Left ventricle myocardium inferior (tissue), 1 donor: Measurements from ENCODE around the gene BACH2. TPM values are rescaled to one million over a fixed set of nuclear protein-coding genes. Genes with fewer than 3 reads are reported as not detected.

ENCODE experiments used
- DNase-seq: peaks from one replicate; pipeline ENCODE4 v3.0.0-alpha.2; 2020
- H3K27ac ChIP-seq: fragments of 200-600 bp; replicated peaks from 2 replicates; pipeline ENCODE4 v1.8.0; 2021
- H3K27me3 ChIP-seq: fragments of 200-600 bp; 2 replicates; pipeline ENCODE4 v1.8.0; 2021; ENCODE audit warnings: low read depth
- H3K36me3 ChIP-seq: fragments of 200-600 bp; 2 replicates; pipeline ENCODE4 v1.8.0; 2021
- H3K4me1 ChIP-seq: fragments of 200-600 bp; 2 replicates; pipeline ENCODE4 v1.8.0; 2021
- H3K4me3 ChIP-seq: fragments of 200-600 bp; 2 replicates; pipeline ENCODE4 v1.8.0; 2021; ENCODE audit warnings: mild to moderate bottlenecking, moderate library complexity
- H3K9me3 ChIP-seq: fragments of 200-600 bp; replicated peaks from 2 replicates; pipeline ENCODE4 v1.8.0; 2021
- intact Hi-C: fragments of 100-400 bp; cut with micrococcal nuclease; formaldehyde crosslinking; loops from one replicate; pipeline ENCODE4 v1.11.0; 2022
- total RNA-seq: library from RNA; stranded (reverse); fragmentation: NEBNext Ultra II Directional; extraction: Animal tissue kit (Norgen Biotek cat#: 25700); gene quantifications from one replicate; pipeline ENCODE4 v1.2.1, GENCODE V29; 2021
- TF ChIP-seq, protein P1 (sequence below): fragments of 200-600 bp; IDR thresholded peaks from 2 replicates; pipeline ENCODE4 v1.8.0; 2021; ENCODE audit warnings: antibody characterized with exemption, mild to moderate bottlenecking, borderline replicate concordance
- donor health status: DM: no; HTN: yes; CAD: no; lungs with severe emphysema.

Gene BACH2
- total RNA-seq, 1 donor from 2014 or later = 1.5 TPM

DNA sequence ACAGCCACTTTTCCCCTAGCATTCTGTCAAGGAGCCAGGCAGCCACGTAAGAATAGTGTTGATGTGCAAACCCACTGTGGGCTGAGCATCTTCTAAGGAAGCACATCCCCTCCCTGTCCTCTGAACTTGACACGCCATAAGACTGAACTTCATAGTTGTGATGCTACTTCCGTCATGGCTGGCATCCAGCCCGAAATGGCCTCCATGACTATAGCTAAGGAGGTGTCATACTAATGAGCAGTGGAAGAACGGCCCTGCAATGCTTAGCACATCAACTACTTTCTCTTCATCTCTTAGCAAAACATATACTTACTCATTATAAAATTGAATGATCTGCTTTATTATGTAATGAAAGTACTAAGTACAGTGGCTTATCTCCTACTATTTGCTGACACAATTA is 292.1 kb downstream of the BACH2 start:
- intact Hi-C loops = no loop called here
- Histone ChIP-seq H3K9me3 (no peaks in the 10 kb centered on the region), H3K27ac (no peak overlapping the region), H3K27me3 (no peaks in the 10 kb centered on the region), H3K36me3 (no peaks in the 10 kb centered on the region), H3K4me1 (peaks cover 27% of the 10 kb centered on the region), H3K4me3 (no peak overlapping the region)
- TF ChIP-seq, protein P1, sequence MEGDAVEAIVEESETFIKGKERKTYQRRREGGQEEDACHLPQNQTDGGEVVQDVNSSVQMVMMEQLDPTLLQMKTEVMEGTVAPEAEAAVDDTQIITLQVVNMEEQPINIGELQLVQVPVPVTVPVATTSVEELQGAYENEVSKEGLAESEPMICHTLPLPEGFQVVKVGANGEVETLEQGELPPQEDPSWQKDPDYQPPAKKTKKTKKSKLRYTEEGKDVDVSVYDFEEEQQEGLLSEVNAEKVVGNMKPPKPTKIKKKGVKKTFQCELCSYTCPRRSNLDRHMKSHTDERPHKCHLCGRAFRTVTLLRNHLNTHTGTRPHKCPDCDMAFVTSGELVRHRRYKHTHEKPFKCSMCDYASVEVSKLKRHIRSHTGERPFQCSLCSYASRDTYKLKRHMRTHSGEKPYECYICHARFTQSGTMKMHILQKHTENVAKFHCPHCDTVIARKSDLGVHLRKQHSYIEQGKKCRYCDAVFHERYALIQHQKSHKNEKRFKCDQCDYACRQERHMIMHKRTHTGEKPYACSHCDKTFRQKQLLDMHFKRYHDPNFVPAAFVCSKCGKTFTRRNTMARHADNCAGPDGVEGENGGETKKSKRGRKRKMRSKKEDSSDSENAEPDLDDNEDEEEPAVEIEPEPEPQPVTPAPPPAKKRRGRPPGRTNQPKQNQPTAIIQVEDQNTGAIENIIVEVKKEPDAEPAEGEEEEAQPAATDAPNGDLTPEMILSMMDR = no peak
- DNase-seq = no peak

- no peak for DNase-seq
- H3K27ac ChIP-seq = no peak overlapping the region
- H3K27me3 ChIP-seq = no peaks in the 10 kb centered on the region
- H3K4me3 ChIP-seq = no peak overlapping the region
- intact Hi-C loops = no loop called here
- no peaks in the 10 kb centered on the region for H3K36me3 ChIP-seq
- TF ChIP-seq, protein P1 = no peak
- H3K4me1 ChIP-seq = peaks cover 30% of the 10 kb centered on the region
- no peaks in the 10 kb centered on the region for H3K9me3 ChIP-seq
Observed at GRCh38 chr6:90003941-90004340, 292.7 kb downstream of the BACH2 start.

DNA sequence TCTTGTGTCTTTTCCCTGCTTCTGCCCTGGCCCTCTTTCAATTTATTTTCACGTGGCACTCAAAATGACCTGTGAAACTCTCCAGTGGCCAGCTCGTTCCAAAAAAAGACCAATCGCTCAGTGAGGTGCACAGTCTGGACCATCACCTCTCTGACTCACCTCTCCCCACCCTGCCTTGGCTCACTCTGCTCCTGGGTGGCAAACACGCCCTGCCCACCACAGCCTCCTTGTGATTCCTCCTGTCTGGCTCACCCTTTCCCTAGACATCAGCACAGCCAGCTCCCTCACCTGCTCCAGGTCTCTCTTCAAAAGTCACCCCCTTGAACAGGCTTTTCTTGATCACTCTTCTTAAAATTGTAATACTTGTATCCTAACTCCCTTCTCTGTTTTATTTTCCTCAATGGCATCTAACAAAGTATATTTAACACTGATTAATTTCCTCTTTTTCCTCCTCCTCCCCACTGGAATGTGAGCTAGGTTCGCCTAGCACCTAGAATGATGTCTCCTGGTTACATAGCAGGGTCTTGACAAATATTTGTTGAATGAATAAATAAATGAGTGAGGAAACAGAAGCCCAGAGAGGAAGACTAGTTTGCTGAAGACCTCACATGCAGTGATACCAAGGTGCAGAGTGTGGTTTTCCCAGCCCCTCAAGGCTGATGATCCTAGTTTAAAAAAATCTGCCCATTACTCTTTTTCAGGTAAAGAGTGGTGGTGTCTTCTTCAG is 293.4 kb downstream of the BACH2 start:
- no peak overlapping the region for H3K27ac ChIP-seq
- TF ChIP-seq, protein P1 = no peak
- no peak overlapping the region for H3K4me3 ChIP-seq
- no peaks in the 10 kb centered on the region for H3K27me3 ChIP-seq
- H3K9me3 ChIP-seq = no peaks in the 10 kb centered on the region
- peaks cover 34% of the 10 kb centered on the region for H3K4me1 ChIP-seq
- H3K36me3 ChIP-seq = no peaks in the 10 kb centered on the region
- no peak for DNase-seq
- intact Hi-C loops = no loop called here

DNA sequence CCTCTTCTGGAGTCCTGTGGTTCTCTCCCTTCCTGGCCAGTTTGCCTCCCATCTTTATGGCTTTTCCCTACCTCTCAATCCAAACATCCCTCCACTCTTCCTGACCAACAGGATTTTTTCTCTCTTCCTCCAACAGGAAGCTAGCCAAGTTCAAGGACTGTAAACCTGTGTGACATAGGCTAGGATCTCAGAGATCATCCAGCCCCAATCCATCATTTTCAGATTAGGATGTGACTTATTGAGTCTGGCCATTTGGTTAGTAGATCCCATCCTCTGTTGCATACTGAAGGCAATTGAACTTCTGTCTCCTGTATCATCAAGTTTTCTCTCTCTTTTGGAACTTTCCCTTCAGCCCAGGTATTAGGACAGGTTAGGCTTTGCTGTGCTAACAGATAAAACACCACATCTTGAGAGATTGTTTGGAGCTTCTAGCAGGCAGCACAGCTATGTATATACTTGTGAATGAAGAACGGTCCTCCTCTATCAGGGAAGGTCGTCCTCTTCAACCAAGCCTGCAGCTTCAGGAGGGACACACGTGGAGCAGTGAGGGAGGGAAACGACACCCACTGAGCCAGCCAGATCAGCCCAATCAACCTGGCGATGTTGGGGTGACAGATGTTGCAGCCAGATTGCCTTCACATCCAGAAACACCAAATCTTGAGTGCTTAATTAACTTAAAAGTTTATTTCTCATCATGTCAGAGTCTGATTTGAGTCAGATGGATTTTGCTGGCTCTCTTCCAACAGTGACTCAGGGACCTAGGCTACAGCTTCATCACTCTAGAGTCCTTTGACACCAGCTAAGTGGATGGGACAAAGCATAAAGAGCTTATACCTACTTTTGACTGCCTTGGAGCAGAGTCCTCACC is 295.5 kb downstream of the BACH2 start:
- DNase-seq = no peak
- intact Hi-C loops = no loop called here
- Histone ChIP-seq H3K27ac (no peak overlapping the region), H3K4me1 (peaks cover 42% of the 10 kb centered on the region), H3K27me3 (no peaks in the 10 kb centered on the region), H3K4me3 (no peak overlapping the region), H3K36me3 (no peaks in the 10 kb centered on the region), H3K9me3 (no peaks in the 10 kb centered on the region)
- TF ChIP-seq, protein P1 = no peak

DNA sequence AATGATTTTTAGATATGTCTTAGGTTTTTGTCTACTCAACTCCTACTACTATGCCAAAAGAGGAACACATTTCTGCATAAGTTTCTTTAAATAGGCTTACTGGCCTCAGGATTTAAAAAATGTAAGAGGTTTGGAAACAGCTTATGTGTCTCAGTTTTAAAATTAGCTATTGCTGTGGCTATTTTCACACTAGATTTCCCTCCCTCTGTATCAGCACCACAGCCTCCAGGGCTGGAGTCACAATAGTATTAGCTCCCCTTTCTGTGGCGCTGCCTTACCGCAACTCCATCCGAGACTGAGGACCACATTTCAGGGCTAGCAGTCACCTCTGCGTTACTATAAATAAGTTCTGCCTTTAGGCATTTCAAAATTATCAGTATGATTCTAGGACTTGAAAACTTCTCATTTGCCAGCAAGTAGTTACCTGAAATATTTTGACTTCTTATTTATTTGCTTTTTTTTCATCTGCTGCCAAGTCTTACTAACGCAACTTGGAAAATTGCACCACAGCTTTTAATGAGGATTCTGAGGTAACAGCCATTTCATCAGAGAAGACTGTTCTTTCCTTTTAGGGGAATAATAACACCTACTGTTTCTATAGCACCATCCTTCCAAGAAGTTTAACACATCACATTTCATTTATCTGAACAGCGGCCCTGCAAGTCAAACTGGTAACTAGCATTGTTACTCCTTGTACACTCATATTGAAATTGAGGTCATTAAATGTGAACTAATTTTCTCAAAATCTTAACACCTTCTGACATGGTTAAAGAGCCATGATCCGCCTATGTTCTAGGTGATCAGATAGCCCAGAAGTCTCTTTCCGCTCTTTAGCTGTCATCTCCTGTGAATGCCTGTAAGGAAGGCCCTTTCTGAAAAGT is 296.5 kb downstream of the BACH2 start:
- Histone ChIP-seq H3K27ac (no peak overlapping the region), H3K4me1 (peaks cover 42% of the 10 kb centered on the region), H3K36me3 (no peaks in the 10 kb centered on the region), H3K9me3 (no peaks in the 10 kb centered on the region), H3K27me3 (no peaks in the 10 kb centered on the region), H3K4me3 (no peak overlapping the region)
- intact Hi-C loops = no loop called here
- TF ChIP-seq, protein P1 = no peak
- DNase-seq = no peak
